Immature natural killer cell (primary cell): ENCODE results near the gene DVL1. TPM values are rescaled to one million over a fixed set of nuclear protein-coding genes. Genes with fewer than 3 reads are reported as not detected.
A peak's percentile ranks its signal among the peaks of the same experiment; 100 is the strongest.

Source experiments
- DNase-seq, 3 donors: peaks; one replicate each; pipeline ENCODE4 v3.0.0; 2022; ENCODE audit warnings: mixed read lengths in 1 of 3
- H3K27ac Mint-ChIP-seq, 6 donors: one replicate each; pipeline ENCODE4 v1.8.0; 2020; ENCODE audit warnings: mixed read lengths in 6 of 6, mild to moderate bottlenecking in 5 of 6, inconsistent platforms in 4 of 6, moderate library complexity in 3 of 6
- H3K27me3 Mint-ChIP-seq, 3 donors: one replicate each; pipeline ENCODE4 v1.8.0; 2020 to 2021; ENCODE audit warnings: low read depth in 3 of 3, mild to moderate bottlenecking in 3 of 3, mixed read lengths in 3 of 3, moderate library complexity in 3 of 3, inconsistent platforms in 1 of 3
- H3K36me3 Mint-ChIP-seq, 3 donors: one replicate each; pipeline ENCODE4 v1.8.0; 2020; ENCODE audit warnings: mixed read lengths in 3 of 3, inconsistent platforms in 2 of 3, mild to moderate bottlenecking in 2 of 3
- H3K4me1 Mint-ChIP-seq, 2 donors: one replicate each; pipeline ENCODE4 v1.8.0; 2020; ENCODE audit warnings: inconsistent platforms in 2 of 2, mild to moderate bottlenecking in 2 of 2, mixed read lengths in 2 of 2, moderate library complexity in 1 of 2
- H3K4me3 Mint-ChIP-seq, 5 donors: one replicate each; pipeline ENCODE4 v1.8.0; 2020; ENCODE audit warnings: mild to moderate bottlenecking in 5 of 5, mixed read lengths in 5 of 5, inconsistent platforms in 3 of 5, moderate library complexity in 3 of 5
- H3K9me3 Mint-ChIP-seq, 6 donors: one replicate each; pipeline ENCODE4 v1.8.0; 2020; ENCODE audit warnings: mild to moderate bottlenecking in 6 of 6, mixed read lengths in 6 of 6, inconsistent platforms in 4 of 6, moderate library complexity in 3 of 6
- polyA plus RNA-seq, 3 donors: library from polyadenylated mRNA; unstranded; fragments of 300-500 nt; fragmentation: Illumina TruSeq; gene quantifications; one replicate each; pipeline ENCODE4 v1.2.3, GENCODE V29; 2021

The DVL1 gene
- polyA plus RNA-seq, 3 donors from 2014 or later = 0.78 to 1.5 (median 1.4) TPM

DNA sequence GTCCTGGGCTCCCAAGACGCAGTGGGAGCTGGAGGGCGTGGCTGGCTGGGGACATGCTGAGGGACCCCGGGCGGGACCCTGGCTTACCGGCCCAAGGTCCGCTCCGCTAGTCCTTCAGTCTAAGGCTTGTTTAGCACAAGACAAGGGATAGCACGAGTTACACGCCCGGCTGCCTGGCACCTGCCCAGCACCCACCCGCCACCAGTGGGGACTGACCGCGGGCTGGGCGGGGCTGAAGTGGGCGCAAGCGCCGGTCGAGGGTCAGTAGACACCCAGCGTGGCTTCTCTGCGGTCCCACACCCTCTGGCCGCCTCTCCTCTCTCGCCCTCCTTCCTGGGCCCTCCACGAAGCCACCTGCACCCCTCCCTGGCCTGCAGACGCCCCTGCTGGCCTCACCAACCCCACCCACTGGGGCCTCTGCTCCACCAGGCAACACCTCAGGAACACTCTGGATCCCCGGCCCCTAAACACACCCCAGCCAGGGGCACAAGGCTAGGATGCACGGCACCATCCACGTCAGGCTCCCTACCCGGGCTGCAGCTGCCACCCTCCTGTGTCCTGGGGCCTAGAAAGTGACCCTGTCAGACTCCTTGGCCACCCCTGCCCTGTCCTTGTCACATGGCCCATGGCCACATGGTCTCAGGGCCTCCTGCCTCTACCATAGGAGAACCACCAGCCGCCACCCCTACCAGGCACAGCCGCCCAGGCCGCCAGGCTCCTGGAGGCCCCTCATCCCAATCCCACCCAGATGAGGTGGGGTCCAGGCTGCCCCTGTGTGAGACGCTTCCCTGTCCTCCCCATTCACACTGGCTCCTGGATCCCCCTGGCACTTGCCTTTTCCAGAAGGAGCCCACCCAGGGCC, 12.1 kb downstream of the DVL1 start:
- Mint-ChIP-seq H3K4me3 (no peak overlapping the region), H3K36me3 (peaks cover 0 to 5% (median 0%) of the 10 kb centered on the region in 3 donors), H3K27ac (no peak overlapping the region), H3K4me1 (peaks cover 0 to 4% of the 10 kb centered on the region in 2 donors), H3K27me3 (peaks cover 0 to 5% (median 2%) of the 10 kb centered on the region in 3 donors), H3K9me3 (no peaks in the 10 kb centered on the region)
- no peak for DNase-seq

DNA sequence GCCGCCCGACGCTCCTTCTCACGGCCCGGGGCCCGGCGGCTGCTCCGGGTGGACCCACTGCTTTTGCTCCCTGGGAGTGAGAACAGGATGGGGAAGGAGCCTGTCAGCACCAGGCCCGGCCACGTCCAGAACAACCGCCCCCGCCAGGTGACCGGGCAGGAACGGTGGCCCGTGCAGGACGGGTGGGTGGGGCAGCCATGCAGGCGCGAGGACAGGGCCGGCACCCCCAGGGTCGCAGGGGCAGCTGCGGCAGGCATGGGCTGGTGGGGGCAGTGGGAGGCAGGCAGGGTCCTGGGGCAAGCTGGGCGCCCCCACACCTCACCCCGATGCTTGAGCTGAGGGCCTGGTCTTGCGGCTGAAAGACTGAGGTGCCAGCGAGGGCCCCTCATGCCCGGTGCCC, 12.8 kb downstream of the DVL1 start:
- Mint-ChIP-seq H3K9me3 (no peaks in the 10 kb centered on the region), H3K27me3 (peaks cover 0 to 5% (median 2%) of the 10 kb centered on the region in 3 donors), H3K4me3 (no peak overlapping the region), H3K27ac (no peak overlapping the region), H3K4me1 (peaks cover 0 to 4% of the 10 kb centered on the region in 2 donors), H3K36me3 (peaks cover 0 to 5% (median 0%) of the 10 kb centered on the region in 3 donors)
- no peak for DNase-seq

DNA sequence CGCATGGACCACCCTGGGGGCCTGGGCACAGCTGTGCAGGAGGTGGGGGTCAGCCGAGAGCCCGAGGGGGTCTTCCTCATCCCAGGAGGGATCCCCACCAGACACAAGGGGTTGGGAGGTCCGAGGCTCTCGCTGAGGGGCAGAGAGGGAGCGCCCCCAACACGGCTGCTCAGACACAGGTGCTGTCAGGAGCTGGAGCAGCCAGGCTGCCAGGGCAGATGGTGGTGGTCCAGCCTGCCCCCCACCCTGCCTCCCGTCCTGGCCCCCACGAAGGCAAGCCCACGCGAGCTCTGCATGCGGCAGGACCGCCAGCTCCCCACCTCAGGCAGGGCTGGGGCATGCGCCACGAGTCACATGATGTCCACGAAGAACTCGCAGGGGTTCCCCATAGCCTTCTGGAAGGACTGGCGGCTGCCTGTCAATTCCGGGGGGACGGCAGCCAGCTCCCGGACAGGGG, 13.4 kb downstream of the DVL1 start:
- H3K36me3 Mint-ChIP-seq = peaks cover 0 to under 1% (median 0%) of the 10 kb centered on the region in 3 donors
- peaks cover 0 to under 1% of the 10 kb centered on the region in 2 donors for H3K4me1 Mint-ChIP-seq
- no peak overlapping the region for H3K4me3 Mint-ChIP-seq
- H3K9me3 Mint-ChIP-seq = no peaks in the 10 kb centered on the region
- H3K27me3 Mint-ChIP-seq = peaks cover 0 to 5% (median 0%) of the 10 kb centered on the region in 3 donors
- DNase-seq = no peak
- no peak overlapping the region for H3K27ac Mint-ChIP-seq

DNA sequence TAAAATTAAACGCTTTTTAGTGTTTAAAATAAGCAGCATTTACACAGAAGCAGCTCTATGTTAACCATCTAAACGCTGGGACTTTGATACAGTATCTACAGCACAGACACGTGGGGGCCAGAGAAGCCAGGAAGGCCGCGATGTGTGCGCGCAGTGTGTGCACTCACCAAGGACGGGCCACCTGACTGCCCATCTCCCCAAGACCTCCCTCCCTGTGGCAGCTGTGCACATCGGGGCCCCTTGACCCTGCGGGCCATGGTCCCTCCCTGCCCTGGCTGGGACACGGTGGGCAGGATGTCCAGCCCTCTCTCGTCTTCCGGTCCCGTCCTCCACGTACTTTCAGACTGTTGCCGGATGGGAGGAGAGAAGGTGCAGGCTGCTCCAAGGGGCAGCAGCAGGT, 13.9 kb downstream of the DVL1 start:
- no peak overlapping the region for H3K27ac Mint-ChIP-seq
- peaks cover 0 to 5% (median 0%) of the 10 kb centered on the region in 3 donors for H3K27me3 Mint-ChIP-seq
- no peaks in the 10 kb centered on the region for H3K4me1 Mint-ChIP-seq
- DNase-seq = no peak
- no peaks in the 10 kb centered on the region for H3K36me3 Mint-ChIP-seq
- no peak overlapping the region for H3K4me3 Mint-ChIP-seq
- H3K9me3 Mint-ChIP-seq = no peaks in the 10 kb centered on the region

DNA sequence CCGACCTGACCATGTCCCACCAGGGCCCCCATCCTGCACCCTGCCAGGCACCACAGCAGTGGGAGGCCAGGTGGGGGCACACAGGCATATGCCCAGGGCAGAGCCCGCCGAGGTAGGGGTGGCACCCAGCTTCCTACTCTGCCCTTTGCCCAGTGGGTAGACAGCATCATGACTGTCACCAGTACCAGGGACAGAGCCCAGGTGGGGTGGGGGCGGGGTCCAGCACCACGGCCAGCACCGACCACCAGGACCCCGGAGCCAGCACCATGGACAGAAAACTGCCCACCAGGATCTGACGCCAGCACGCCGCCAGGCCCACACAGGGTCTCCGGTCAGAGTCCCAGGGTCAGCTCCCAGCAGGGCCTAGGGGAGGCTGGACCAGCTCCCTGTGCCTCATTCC, 14.4 kb downstream of the DVL1 start:
- H3K9me3 Mint-ChIP-seq = no peaks in the 10 kb centered on the region
- no peak overlapping the region for H3K4me3 Mint-ChIP-seq
- H3K4me1 Mint-ChIP-seq = no peaks in the 10 kb centered on the region
- peaks cover 0 to 4% (median under 1%) of the 10 kb centered on the region in 3 donors for H3K27me3 Mint-ChIP-seq
- no peak for DNase-seq
- no peak overlapping the region for H3K27ac Mint-ChIP-seq
- H3K36me3 Mint-ChIP-seq = no peaks in the 10 kb centered on the region

DNA sequence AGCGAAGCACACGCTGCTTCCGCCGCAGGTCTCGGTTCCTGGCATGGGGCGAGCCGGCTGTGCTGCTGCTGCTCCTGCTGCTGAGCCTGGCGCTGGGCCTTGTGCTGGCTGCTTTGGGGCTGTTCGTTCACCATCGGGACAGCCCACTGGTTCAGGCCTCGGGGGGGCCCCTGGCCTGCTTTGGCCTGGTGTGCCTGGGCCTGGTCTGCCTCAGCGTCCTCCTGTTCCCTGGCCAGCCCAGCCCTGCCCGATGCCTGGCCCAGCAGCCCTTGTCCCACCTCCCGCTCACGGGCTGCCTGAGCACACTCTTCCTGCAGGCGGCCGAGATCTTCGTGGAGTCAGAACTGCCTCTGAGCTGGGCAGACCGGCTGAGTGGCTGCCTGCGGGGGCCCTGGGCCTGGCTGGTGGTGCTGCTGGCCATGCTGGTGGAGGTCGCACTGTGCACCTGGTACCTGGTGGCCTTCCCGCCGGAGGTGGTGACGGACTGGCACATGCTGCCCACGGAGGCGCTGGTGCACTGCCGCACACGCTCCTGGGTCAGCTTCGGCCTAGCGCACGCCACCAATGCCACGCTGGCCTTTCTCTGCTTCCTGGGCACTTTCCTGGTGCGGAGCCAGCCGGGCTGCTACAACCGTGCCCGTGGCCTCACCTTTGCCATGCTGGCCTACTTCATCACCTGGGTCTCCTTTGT, 15.5 kb downstream of the DVL1 start:
- no peak overlapping the region for H3K4me3 Mint-ChIP-seq
- peaks cover 0 to 3% (median 2%) of the 10 kb centered on the region in 3 donors for H3K27me3 Mint-ChIP-seq
- H3K27ac Mint-ChIP-seq = no peak overlapping the region
- no peaks in the 10 kb centered on the region for H3K9me3 Mint-ChIP-seq
- DNase-seq = no peak
- no peaks in the 10 kb centered on the region for H3K36me3 Mint-ChIP-seq
- H3K4me1 Mint-ChIP-seq = no peaks in the 10 kb centered on the region

DNA sequence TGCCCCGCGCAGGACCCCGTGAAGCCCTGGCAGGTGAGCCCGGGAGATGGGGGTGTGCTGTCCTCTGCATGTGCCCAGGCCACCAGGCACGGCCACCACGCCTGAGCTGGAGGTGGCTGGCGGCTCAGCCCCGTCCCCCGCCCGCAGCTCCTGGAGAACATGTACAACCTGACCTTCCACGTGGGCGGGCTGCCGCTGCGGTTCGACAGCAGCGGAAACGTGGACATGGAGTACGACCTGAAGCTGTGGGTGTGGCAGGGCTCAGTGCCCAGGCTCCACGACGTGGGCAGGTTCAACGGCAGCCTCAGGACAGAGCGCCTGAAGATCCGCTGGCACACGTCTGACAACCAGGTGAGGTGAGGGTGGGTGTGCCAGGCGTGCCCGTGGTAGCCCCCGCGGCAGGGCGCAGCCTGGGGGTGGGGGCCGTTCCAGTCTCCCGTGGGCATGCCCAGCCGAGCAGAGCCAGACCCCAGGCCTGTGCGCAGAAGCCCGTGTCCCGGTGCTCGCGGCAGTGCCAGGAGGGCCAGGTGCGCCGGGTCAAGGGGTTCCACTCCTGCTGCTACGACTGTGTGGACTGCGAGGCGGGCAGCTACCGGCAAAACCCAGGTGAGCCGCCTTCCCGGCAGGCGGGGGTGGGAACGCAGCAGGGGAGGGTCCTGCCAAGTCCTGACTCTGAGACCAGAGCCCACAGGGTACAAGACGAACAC, 16.3 kb downstream of the DVL1 start:
- H3K9me3 Mint-ChIP-seq = no peaks in the 10 kb centered on the region
- DNase-seq = no peak
- no peaks in the 10 kb centered on the region for H3K36me3 Mint-ChIP-seq
- peaks cover 0 to 3% (median 2%) of the 10 kb centered on the region in 3 donors for H3K27me3 Mint-ChIP-seq
- H3K4me3 Mint-ChIP-seq = no peak overlapping the region
- no peaks in the 10 kb centered on the region for H3K4me1 Mint-ChIP-seq
- no peak overlapping the region for H3K27ac Mint-ChIP-seq

DNA sequence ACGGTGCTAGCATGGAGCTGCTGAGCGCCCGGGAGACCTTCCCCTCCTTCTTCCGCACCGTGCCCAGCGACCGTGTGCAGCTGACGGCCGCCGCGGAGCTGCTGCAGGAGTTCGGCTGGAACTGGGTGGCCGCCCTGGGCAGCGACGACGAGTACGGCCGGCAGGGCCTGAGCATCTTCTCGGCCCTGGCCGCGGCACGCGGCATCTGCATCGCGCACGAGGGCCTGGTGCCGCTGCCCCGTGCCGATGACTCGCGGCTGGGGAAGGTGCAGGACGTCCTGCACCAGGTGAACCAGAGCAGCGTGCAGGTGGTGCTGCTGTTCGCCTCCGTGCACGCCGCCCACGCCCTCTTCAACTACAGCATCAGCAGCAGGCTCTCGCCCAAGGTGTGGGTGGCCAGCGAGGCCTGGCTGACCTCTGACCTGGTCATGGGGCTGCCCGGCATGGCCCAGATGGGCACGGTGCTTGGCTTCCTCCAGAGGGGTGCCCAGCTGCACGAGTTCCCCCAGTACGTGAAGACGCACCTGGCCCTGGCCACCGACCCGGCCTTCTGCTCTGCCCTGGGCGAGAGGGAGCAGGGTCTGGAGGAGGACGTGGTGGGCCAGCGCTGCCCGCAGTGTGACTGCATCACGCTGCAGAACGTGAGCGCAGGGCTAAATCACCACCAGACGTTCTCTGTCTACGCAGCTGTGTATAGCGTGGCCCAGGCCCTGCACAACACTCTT, 17.0 kb downstream of the DVL1 start:
- Mint-ChIP-seq H3K4me1 (no peaks in the 10 kb centered on the region), H3K27me3 (peaks cover 0 to 3% (median 2%) of the 10 kb centered on the region in 3 donors), H3K27ac (no peak overlapping the region), H3K36me3 (no peaks in the 10 kb centered on the region), H3K4me3 (no peak overlapping the region), H3K9me3 (no peaks in the 10 kb centered on the region)
- no peak for DNase-seq

DNA sequence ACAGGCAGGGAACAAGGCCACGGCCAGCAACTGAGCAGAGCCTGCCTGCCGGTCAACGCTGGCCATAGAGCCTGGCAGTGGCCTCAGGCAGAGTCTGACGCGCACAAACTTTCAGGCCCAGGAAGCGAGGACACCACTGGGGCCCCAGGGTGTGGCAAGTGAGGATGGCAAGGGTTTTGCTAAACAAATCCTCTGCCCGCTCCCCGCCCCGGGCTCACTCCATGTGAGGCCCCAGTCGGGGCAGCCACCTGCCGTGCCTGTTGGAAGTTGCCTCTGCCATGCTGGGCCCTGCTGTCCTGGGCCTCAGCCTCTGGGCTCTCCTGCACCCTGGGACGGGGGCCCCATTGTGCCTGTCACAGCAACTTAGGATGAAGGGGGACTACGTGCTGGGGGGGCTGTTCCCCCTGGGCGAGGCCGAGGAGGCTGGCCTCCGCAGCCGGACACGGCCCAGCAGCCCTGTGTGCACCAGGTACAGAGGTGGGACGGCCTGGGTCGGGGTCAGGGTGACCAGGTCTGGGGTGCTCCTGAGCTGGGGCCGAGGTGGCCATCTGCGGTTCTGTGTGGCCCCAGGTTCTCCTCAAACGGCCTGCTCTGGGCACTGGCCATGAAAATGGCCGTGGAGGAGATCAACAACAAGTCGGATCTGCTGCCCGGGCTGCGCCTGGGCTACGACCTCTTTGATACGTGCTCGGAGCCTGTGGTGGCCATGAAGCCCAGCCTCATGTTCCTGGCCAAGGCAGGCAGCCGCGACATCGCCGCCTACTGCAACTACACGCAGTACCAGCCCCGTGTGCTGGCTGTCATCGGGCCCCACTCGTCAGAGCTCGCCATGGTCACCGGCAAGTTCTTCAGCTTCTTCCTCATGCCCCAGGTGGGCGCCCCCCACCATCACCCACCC, 17.9 kb downstream of the DVL1 start, which contains the start of gene TAS1R3:
Gene TAS1R3, plus strand, starts transcription at position 213 of the 898 bp plus-strand sequence. Its CDS starts 66 bp downstream, at position 279.
- Mint-ChIP-seq H3K27me3 (peaks cover 0 to 3% (median 2%) of the 10 kb centered on the region in 3 donors), H3K9me3 (no peaks in the 10 kb centered on the region), H3K27ac (no peak within 1 kb of the TSS), H3K4me3 (no peak within 1 kb of the TSS), H3K36me3 (no peaks in the 10 kb centered on the region), H3K4me1 (peaks cover 0 to under 1% of the 10 kb centered on the region in 2 donors)
- DNase-seq = no peak

DNA sequence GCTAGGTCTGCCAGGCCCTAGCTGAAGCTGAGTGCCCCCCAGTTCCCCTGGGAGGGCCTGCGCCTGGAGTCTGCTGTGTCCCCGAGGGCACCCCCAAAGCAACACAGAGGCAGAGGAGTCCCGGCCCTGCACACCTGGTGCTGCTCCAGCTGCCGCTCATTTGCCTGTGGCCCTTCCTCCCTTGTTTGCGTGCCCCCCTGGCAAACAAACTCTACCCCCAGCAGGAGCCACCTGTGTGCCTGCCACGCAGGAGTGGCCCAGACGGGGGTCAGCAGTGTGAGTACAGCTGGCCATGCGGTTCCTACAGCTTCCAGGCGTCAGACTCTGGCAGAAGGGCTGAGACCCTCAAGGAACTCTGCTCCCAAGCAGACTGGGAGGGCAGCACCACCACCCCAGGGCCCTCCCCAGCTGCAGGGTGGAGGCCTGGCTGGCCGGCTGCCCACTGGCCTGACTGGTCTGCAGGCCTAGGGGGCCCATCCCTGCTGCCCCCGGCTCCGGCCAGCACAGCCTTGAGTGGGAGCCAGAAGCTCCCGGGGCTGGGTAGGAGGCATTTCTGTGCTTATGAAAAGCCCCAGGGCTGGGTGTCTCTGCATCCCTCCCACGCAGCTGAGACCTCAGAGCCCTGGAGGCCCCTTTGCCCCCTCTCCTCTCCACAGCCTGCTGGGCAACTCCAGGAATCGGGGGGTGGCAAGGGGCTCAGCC, 18.7 kb downstream of the DVL1 start:
- peaks cover 0 to 6% of the 10 kb centered on the region in 2 donors for H3K4me1 Mint-ChIP-seq
- H3K36me3 Mint-ChIP-seq = no peaks in the 10 kb centered on the region
- no peaks in the 10 kb centered on the region for H3K9me3 Mint-ChIP-seq
- H3K27me3 Mint-ChIP-seq = peaks cover 0 to 3% (median 2%) of the 10 kb centered on the region in 3 donors
- no peak overlapping the region for H3K4me3 Mint-ChIP-seq
- DNase-seq = no peak
- H3K27ac Mint-ChIP-seq = no peak overlapping the region

DNA sequence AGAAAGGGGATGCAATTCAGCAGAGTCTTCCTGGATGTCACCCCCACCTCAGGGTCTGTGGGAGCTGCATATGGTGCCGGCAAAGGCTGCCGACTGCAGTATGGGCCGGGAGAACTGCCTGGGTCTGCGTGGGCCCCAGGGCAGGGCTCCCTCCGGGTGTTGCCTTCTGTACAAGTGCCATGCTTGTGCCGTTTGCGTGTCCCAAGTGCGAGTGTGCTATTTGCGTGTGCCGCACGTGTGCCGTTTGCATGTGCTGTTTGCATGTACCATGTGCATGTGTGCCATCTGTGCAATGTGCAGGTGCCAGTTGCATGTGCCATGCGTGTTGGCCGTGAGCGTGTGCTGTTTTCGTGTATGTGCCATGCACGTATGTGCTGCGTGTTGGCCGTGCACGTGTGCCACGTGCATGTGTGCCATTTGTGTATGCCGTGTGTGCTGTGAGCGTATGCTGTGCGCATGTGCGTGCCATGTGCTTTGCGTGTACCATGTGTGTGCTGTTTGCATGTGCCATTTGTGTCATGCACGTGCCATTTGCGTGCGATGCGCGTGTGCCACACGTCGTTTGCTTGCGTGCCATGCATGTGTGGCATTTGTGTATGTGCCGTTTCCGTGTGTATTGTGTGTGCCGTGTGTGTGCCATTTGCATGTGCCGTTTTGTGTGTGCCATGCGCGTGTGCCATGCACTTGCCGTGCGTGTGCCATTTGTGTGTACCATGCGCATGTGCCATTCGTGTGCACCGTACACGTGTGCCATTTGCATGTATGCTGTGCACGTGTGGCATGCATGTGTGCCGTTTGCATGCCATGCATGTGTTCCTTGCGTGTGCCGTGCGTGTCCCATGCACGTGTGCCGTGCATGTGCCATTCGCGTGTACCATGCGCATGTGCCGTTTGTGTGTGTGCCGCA, 19.7 kb downstream of the DVL1 start:
- H3K4me3 Mint-ChIP-seq = no peak overlapping the region
- no peak for DNase-seq
- no peaks in the 10 kb centered on the region for H3K36me3 Mint-ChIP-seq
- peaks cover 0 to 10% of the 10 kb centered on the region in 2 donors for H3K4me1 Mint-ChIP-seq
- peaks cover 0 to 3% (median 2%) of the 10 kb centered on the region in 3 donors for H3K27me3 Mint-ChIP-seq
- H3K27ac Mint-ChIP-seq = peak overlapping the region in 2 of 6 donors; percentile 35 to 64
- no peaks in the 10 kb centered on the region for H3K9me3 Mint-ChIP-seq
